ENCODE results near the gene TRIM32. TPM values are rescaled to one million over a fixed set of nuclear protein-coding genes. Genes with fewer than 3 reads are reported as not detected.

The TRIM32 gene
- total and polyA plus RNA-seq, 2 of the 13 experiments (the other 11 are each of a cell fraction or from before 2014, with no cell fraction given): 6.5 to 7.7 TPM

- H3K79me2 ChIP-seq (ENCODE audit: insufficient read depth, low read length): no peaks in the 10 kb centered on the region
- ChIA-PET POLR2A (no interaction called here), CTCF (ENCODE audit: low intra/inter-chr PET ratio, low total read pairs) (no interaction called here)
- no peak overlapping the region for H3K4me2 ChIP-seq (ENCODE audit: low read depth, low read length)
- H3K4me1 ChIP-seq (ENCODE audit: insufficient read depth, low read length): no peaks in the 10 kb centered on the region
- no peak overlapping the region for H3K27ac ChIP-seq (ENCODE audit: extremely low read length, insufficient read depth, low read length)
- no peak for DNase-seq (ENCODE audit: low spot score)
- intact Hi-C loops (cut with micrococcal nuclease; ENCODE audit: unreplicated experiment) (no loop called here), in situ Hi-C loops (cut with HindIII; ENCODE audit: extremely low pct_ligation_motif_present, low pct_unique_long_range_greater_than_20kb) (loop anchor here (25.0 kb wide), 1 partner anchor 663 kb away; the partner anchor contains the start of gene ASTN2)
- BruUV-seq (replicated peaks): no TSS peak
- H3K36me3 ChIP-seq (replicated peaks in 1 of 2; ENCODE audit: control insufficient read depth in 1 of 2, insufficient read depth in 2 of 2, low read length in 2 of 2): no peaks in the 10 kb centered on the region
- FAIRE-seq: no peak
- H2AFZ ChIP-seq (ENCODE audit: low read length): no peak overlapping the region
- TF ChIP-seq KLF15 (CRISPR knock-in tag; IDR thresholded peaks at IDR 0.05; ENCODE audit: borderline replicate concordance) (no peak), ZNF33B (CRISPR knock-in tag; IDR thresholded peaks at IDR 0.05) (no peak), ZSCAN20 (CRISPR knock-in tag; IDR thresholded peaks at IDR 0.05; ENCODE audit: borderline replicate concordance) (no peak), PAX8 (CRISPR knock-in tag; IDR thresholded peaks at IDR 0.05; ENCODE audit: borderline replicate concordance) (no peak), SRSF1 (optimal IDR thresholded peaks at IDR 0.05; ENCODE audit: low read depth, low read length) (no peak), ZBTB25 (CRISPR knock-in tag; IDR thresholded peaks at IDR 0.05) (no peak), RXRB (CRISPR knock-in tag; IDR thresholded peaks at IDR 0.05; ENCODE audit: borderline replicate concordance) (no peak), ZNF543 (CRISPR knock-in tag; IDR thresholded peaks at IDR 0.05) (no peak), BRF2 (CRISPR knock-in tag; IDR thresholded peaks at IDR 0.05) (no peak), ZNF160 (CRISPR knock-in tag; IDR thresholded peaks at IDR 0.05) (no peak), ZBTB26 (CRISPR knock-in tag; IDR thresholded peaks at IDR 0.05; ENCODE audit: borderline replicate concordance) (no peak)
- H3K9me3 ChIP-seq (ENCODE audit: low read length): no peaks in the 10 kb centered on the region
- no peaks in the 10 kb centered on the region for H4K20me1 ChIP-seq (ENCODE audit: insufficient read depth, low read length)
- H3K9ac ChIP-seq (ENCODE audit: insufficient read depth, low read depth, low read length): no peak overlapping the region
- WGBS (ENCODE audit: low lambda C conversion rate): 0% methylated on average over 2 of the region's 2 CpGs
- no peak for ATAC-seq
- H3K27me3 ChIP-seq (ENCODE audit: control insufficient read depth in 1 of 2, insufficient read depth in 2 of 2, low read length in 2 of 2): peaks cover 1 to 3% of the 10 kb centered on the region in 2 experiments; a peak in 2 of 5 replicates
- H3K4me3 ChIP-seq (replicated peaks in 1 of 3; ENCODE audit: insufficient read depth in 1 of 3, low read depth in 2 of 3, low read length in 3 of 3): no peak overlapping the region
These were observed 62.7 kb downstream of the TRIM32 start for GRCh38 chr9:116749772-116750171.
